GM06990 (cell line): Measurements from ENCODE around the gene CPED1.

ENCODE experiments used
- DNase-seq: peaks from one replicate; pipeline ENCODE4 v3.0.0-alpha.2; 2011; ENCODE audit not compliant: insufficient read length; ENCODE audit errors: extremely low read depth
- H3K27me3 ChIP-seq: replicated peaks from 2 replicates; pipeline ENCODE4 v1.6.0; 2011; ENCODE audit warnings: low read length; ENCODE audit not compliant: control insufficient read depth, insufficient read depth
- H3K36me3 ChIP-seq: 2 replicates; pipeline ENCODE4 v1.5.1; 2011; ENCODE audit warnings: low read length; ENCODE audit not compliant: control insufficient read depth, insufficient read depth
- H3K4me3 ChIP-seq: replicated peaks from 2 replicates; pipeline ENCODE4 v1.5.1; 2011; ENCODE audit warnings: low read depth, mild to moderate bottlenecking, control low read depth, low read length
- TF ChIP-seq, protein P1 (sequence below): IDR thresholded peaks from 2 replicates; pipeline ENCODE4 v1.5.1; 2011; ENCODE audit warnings: low read length, control low read depth, mild to moderate bottlenecking, inconsistent platforms; ENCODE audit not compliant: insufficient read depth, poor library complexity, severe bottlenecking

Gene CPED1

DNA sequence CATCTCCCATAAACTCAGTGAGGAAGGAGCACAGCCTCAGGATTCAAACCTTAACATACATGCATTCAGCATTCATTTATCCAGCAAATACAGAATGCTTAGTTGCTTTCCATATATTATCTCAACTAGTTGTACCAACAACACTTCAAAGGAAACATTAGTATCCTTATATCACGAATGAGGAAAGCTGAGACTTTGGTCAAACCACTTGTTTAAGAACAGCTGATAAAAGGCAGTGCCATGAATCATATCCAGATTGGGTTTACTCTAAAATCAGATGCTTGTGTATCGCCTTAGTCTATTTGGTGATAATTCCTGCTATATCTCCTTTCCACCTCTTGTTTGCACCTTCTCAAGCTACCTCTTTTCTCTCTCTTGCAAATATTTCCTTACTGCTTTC lies 1.9 kb upstream of the CPED1 start:
- Histone ChIP-seq H3K36me3 (no peaks in the 10 kb centered on the region), H3K27me3 (peaks cover 4% of the 10 kb centered on the region), H3K4me3 (no peak overlapping the region)
- TF ChIP-seq, protein P1, sequence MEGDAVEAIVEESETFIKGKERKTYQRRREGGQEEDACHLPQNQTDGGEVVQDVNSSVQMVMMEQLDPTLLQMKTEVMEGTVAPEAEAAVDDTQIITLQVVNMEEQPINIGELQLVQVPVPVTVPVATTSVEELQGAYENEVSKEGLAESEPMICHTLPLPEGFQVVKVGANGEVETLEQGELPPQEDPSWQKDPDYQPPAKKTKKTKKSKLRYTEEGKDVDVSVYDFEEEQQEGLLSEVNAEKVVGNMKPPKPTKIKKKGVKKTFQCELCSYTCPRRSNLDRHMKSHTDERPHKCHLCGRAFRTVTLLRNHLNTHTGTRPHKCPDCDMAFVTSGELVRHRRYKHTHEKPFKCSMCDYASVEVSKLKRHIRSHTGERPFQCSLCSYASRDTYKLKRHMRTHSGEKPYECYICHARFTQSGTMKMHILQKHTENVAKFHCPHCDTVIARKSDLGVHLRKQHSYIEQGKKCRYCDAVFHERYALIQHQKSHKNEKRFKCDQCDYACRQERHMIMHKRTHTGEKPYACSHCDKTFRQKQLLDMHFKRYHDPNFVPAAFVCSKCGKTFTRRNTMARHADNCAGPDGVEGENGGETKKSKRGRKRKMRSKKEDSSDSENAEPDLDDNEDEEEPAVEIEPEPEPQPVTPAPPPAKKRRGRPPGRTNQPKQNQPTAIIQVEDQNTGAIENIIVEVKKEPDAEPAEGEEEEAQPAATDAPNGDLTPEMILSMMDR, result no peak
- no peak for DNase-seq

DNA sequence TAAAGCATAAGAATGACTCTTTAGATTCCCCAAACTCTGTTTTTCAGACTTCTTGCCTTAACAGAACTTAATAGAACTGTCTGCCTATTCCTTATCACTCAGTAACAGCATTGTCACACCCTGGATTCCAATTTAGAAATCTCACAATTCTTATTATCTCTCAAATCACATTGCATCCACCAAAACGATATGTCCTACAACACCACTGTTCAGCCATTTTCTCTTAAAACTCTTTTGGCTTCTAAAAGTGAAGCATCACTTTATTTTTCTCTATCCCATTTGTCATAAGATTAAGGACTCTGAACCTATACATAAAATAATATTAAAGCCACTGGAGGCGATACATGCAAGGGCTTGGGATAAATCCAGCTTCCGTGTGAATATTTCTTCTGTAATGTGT lies 1.2 kb upstream of the CPED1 start:
- Histone ChIP-seq H3K4me3 (no peak overlapping the region), H3K27me3 (peaks cover 4% of the 10 kb centered on the region), H3K36me3 (no peaks in the 10 kb centered on the region)
- no peak for DNase-seq
- TF ChIP-seq, protein P1, result no peak

DNA sequence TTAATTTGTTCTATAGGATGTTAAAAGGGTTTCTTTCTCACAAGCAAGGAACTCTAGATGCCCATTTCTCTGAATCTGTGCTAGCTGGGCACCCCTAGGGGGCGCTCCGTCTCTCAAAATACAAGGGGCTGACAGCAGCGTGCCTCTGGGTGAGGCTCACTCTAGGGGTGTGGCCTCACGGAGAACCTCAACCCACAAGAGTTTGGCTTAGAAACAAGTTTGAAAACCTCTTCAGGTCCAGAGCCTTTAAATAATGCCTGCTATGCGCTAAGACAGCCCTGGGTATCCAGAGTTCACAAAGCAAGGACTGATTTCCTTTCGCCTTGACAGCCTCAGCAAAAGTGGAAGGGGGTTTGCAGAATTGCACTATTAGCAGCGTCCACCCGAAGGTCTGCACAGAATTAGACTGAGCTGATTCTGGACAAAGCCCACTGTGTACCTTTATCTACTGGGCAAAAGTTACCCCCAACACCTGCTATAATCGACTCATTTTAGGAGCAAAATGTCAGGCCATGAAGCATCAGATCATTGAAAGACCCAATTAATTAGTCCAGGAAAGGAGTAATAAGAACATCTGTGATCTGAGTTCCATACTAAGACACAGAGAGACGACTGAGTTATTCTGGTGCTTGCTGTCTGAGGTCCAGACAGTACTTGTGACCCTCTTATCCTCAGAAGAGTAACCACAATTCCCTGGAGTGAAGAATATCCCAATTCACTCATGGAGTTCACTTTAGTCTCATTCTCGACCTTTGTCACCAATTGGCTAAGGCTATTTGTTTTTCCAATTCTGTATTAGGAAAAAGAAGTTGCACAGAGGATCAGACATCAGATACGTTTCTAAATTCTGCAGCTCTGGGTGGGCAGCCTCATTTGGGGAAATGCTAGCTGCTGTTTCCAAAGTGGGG lies 574 bp upstream of the CPED1 start:
- peak; percentile 45 for DNase-seq
- Histone ChIP-seq H3K27me3 (peaks cover 4% of the 10 kb centered on the region), H3K4me3 (peak overlapping the region; percentile 44), H3K36me3 (no peaks in the 10 kb centered on the region)
- TF ChIP-seq, protein P1, result peak; percentile 98

DNA sequence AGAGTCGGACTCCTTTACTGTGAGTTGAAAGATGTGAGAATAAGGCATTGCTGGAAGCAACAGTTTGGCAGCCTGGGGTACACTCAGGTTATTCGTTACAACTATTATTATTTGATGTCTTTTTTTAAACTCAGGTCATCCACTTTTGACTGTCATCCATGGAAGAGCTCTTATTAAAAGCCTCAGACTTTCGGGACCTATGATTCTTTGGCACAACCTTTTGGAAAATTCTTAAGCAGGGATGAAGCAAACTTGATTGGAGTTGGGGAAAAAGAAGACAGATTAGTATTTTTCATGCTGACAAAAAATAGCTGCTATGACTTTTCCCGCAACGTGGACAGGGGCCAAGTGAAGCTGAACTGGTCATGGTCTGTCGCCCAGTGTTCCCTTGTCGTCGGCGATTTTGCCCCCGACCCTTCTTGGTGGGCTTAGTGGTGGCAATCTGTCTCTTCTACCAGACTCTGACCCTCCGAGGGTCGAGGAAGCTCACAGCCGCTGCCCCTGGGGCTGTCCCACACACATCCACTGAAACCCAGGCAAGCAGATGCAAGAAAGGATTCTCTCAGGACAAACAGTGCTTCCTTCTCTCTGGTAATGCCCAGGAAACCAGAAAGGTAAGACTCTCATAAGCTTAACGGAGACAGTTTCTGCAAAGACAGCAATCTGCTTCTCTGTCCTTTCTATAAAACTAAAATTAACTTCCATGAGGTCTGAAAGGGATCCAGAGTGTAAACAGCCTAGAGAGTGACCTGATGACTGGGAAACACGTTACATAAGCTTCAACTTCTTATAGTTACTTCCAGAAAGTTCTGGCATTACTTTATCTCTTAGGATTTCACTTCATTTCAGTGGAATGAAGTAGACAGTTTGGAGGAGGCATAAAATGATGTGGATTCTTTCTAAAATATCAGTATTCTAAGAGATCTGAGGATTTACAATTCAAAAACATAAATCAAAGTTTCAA lies 1.0 kb downstream of the CPED1 start:
- Histone ChIP-seq H3K27me3 (peaks cover 4% of the 10 kb centered on the region), H3K36me3 (no peaks in the 10 kb centered on the region), H3K4me3 (no peak overlapping the region)
- TF ChIP-seq, protein P1, result no peak
- DNase-seq, result no peak

DNA sequence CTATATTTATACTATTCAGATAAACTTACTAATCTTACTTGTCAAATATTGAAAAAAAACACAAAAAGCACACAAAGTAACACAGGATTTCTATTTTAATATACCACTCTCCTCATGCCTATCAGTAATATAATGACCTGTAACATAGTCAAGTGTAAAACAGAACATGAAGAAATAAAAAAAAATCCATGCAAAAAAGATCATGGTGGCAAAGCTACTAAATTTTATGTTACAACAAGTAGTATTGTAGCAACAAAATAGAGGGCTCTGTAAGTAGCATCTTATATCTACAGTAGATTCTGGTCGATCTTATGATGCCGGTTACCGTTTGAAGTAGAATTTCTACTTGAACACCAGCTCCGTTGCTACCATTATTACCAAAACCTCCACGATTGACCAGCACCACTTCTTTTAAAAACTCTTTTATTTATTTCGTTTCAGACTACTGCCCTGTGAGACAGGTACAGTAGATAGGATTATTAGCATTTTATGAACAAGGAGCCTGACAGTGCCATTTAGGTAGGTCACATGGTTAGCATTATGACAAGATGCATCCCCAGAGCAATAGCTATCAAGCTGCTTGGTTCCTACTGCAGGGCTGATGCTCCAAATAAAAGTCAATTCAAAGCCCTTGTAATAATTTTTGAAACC lies 2.1 kb downstream of the CPED1 start:
- H3K36me3 ChIP-seq, result no peaks in the 10 kb centered on the region
- TF ChIP-seq, protein P1, result no peak
- no peak overlapping the region for H3K4me3 ChIP-seq
- H3K27me3 ChIP-seq, result peaks cover 4% of the 10 kb centered on the region
- no peak for DNase-seq
